ENCODE data around the gene KRT80.

KRT80 gene

DNA sequence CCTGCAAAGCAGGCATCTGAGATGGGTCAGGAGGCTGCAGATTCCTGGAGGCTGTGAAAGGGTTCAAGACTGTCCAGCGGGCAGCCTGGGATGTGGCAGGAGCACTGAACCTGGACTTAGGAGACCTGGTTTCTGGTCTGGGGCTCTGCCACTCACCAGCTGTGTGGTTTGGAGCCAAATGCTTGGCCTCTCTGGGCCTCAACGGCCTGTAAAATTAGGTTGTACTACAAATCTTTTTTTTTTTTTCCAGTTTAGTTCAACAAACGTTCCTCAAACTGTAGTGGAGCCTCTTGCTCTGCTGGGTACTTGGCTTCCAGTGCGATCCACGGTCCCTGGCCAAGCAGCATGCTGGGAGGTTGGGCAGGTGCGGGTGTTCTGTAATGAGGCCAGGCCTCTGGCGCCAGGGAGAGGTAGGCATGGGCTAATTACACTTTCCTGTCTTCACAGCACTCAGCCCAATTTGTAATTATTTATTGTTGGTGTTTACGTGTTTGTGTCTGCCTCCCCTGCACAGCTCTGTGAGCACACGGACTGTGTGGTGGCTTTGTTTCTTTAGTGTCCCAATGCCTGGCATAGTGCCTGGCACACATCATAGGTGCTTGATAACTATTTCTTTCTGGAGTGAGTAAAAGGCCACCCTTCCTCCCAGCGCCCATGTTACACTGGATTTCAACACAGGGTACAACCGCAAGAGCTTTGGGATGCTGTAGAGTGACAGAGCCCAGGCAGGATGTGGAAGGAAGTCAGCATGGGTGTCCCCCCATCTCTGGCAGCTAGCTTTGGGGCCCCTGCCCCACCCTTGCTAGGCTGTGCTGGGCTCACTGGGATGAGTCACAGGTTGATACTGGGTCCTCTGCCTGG is 5.8 kb upstream of the KRT80 start:
- DNase-seq = no peak

DNA sequence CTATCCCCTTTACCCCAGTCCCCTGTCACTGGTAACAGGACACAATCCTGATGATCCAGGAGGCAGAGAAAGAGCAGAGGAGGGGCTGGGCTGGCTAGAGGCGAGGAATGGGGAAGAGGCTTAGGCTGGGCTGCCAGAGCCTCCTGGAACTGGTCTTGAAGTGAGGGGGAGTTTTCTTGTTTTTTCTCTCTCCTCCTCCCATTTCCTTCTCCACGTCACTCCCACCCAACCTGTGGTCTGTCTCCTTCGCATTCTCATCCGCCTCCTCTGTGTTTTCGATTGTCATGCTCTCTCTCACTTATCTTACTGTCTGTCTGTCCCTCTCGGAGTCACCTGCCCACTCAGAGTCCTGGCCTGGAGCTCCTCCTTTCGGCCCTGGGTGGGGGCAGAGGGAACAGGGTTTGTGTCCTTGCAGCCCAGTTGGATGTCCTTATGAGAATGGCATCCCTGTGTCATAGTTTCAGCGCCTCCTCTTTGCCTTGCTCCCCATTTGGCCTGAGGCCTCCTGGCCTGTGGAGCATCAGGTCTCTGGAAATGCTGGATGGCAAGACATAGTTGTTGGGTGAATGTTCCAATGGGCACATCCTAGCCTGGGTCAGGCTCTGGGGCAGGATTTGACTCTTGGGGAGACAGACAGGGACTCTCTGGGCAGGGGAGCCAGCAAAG is 3.4 kb upstream of the KRT80 start:
- no peak for DNase-seq

DNA sequence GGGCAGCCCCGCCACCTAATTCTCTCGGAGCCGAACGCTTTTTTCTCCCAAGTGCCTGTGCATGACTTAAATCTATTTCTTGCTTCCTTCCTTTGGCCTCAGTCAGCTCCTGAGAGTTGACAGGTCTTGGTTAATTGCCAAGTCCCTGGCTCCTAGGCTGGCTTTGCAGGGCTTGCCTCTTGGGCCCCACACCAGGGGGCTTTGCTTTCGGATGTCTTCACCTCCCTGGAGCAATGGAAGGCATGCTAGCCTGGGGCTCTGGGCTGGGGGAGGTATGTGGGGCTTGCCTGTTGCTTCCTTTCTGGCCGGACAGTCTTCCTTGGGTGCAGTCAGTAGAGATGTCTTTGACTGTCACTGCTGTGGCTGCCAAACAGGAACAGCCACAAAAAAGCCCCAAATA is 2.2 kb upstream of the KRT80 start:
- no peak for DNase-seq

DNA sequence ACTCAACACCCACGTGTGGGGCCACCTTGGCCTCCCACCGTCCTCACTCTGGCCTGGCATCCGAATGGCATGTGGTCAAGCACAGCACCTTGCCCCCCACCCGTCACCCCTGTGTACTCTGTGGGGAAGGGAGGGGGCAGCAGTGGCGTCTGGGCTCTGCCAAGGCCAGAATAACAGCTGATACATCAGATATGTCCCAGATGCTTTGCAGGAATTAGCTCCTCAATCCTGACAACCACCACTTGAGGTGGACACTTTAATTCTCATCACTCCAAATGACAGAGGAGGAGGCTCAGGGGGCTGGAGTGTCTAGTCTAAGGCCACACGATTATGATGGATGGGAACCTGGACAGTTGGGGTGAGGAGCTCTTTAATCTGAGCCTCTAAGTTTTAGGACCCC is 1.7 kb upstream of the KRT80 start:
- DNase-seq = no peak

DNA sequence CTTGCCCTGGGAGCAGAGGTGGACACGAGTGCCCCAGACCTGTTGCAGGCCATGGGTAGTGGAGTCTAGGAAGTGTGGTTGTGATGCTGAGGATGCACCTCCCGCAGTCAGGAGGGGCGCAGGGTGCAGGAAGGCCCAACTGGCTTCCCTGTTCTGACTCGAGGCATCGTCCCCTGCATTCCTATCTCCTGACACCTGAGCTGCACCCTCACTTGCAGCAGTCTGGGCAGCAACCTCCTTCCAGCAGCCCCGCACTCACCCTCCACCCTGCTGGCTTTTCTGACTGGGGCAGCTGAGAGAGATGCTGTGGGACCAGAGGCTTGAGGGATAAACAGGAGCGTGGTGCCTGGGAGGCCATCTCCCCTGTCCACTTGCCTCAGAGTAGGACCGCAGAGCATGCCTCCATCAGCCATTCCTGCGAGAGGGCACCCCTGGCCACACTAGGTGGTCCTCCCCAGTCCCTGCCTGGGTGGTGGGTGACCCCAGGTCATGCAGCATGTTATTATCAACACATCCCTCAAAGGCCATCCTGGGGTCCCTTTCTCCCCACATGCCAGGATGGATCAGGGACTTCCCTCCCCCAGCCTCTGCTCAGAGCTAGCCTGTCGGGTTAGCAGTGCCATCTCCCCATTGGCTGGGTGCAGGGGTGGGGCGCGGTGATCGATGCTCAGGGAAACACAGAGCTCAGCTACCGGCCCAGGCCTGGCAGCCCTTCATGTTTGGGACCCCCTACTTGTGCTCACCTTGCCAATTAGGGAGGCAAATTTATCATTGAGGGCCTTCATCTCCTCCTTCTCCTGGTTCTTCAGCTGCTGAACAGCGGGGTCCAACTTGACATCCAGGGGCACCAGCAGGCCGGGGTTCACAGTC is 719 bp downstream of the KRT80 start:
- no peak for DNase-seq

DNA sequence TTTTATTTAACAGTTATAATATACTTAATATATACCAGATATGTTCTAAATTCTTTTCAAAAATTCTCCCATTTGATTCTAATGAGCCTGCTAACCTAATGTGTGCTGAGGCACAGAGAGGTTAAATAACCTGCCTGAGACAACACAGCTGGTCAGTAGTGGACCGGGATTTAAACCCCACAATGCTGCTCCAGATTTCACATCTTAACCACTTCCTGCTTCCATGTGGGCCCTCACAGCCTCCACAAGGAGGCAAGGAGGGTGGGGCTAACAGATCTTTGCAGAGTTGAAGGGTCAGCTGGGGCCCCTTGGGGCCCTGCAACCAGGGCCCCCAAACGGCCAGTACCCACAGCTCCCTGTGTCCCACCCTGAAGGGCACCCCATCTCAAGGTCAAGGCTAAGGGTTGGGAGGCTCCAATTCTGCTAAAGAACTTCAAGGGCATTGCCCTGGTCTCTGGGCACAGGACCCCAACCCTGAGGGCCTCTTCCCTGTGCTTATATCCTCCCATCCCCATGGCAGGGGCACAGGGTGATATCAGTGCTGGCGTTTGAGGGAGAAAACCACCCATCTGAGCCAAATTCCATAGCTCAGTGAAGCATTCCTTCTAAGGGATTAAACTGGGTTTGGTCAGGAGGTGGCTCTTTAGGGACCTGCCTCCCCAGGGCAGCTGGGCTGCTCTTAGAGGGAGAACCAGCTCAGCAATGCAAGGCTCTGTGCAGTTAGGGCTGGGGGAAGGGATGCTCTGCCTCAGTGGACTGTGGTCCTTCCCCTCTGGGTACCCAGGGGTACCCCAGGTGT is 2.2 kb downstream of the KRT80 start:
- DNase-seq = no peak

DNA sequence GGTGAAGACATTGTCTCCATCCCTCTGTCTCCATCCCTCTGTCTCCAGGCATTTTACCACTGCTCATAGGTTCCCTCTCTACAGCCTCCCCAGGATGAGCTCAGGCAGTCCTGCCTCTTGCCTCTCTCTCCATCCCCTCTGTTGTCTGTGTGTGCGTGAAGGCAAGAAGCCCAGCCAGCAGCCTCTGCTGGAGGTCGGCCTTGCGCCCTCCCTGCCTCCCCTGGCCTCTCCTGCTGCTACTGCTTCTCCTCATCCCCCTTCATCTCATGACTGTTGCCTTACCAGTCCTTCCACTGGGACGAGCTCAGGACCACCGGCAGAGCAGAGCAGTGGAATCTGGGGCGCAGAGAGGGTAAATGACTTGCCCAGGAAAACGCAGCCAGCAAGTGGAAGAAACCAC is 3.2 kb downstream of the KRT80 start:
- no peak for DNase-seq

DNA sequence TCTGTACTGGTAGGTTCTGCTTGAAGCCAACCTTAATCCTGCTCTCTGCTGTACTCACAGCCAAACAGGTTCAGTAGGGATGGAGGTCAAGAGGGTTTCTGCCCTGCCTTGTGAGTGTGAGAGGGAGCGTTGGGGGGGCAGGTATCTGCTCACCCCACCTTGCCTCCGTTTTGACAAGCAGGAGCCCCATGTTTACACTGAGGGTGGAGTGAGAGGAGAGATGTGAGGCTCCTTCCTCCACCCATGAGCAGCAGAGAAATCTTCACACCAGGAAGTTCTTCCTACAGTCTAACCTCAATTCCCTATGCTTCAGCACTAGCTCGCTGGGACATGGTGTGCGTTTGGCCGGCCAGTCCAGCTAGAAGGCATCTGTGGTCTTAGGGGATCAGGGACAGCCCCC is 4.2 kb downstream of the KRT80 start:
- DNase-seq = no peak

DNA sequence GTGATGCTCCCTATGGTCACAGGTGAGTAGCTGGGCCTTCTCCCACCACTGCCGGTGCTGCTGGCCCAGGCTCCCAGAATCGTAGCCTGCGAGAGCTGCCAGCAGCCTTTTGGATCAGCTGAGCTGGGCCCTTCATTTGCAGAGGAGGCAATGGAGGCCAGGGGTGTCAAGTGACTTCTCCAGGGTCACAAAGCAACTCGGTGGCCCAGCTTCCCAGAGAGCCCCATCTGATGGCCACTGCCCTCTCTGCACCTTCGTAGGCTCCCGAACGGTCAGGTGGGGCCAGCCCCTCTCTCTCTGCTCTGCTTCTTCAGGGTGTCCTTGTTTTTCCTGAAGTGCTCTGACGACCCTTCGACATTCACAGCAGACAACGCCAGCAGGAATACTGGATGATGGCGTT is 4.6 kb downstream of the KRT80 start:
- DNase-seq = no peak

DNA sequence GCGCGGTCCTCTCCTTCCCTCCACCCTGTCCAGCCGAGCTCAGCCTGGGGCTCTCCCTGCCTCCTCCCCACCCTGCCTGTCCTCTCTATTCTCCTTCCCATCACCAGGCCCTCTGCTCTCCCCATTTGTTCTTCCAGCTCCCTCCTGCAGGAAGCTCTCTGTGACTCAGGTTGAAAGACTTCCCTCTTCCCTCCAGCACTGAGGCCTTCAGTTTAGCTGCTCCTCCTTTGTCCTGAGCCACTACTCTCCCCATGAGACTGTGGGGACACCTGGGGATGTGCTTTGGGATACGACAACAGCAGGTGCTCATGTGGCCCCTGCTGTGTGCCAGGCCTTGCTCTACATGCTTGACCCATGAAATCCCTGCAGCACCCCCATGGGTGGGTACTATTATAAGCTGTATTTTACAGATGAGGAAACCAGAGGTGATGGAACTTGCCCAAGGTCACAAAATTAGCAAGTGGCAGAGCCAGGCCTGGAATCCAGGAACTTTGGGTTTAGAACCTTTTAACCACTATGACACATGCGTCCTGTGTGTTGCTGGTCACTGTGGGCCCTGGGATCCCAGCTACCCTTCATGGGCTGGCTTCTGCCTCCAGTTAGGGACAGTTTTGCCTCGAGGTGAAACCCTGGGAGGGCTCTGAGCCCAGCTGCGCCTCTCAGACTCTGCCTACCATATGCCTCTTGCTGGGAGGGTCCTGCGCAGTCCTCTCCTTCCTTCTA is 5.5 kb downstream of the KRT80 start:
- no peak for DNase-seq

DNA sequence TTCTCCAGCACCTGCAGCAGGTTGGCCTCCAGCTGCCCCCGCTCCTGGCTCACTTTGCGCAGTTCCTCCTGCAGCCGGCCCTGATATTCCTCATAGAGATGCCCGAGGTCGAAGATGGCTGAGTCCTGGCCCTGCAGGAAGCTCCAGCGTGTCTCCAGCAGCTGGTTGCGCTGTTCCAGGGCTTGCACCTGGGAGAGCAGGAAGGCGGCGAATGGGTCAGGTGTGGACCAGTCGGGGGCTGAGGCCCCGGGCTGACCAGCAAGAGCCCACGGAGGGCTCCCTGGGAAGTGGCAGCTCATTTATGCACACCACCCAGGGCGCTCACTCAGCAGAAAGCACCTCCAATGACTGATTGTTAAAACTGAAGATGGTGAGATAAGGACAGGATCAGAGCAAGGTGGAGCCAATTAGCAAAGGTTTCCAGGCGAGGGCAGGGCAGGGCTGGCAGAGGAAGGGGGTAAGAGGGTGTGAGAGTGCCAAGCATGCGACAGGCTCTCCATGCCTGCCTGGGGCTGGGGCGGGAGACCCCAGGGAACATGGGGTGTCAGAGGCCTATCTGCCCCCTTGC is 6.3 kb downstream of the KRT80 start:
- no peak for DNase-seq

DNA sequence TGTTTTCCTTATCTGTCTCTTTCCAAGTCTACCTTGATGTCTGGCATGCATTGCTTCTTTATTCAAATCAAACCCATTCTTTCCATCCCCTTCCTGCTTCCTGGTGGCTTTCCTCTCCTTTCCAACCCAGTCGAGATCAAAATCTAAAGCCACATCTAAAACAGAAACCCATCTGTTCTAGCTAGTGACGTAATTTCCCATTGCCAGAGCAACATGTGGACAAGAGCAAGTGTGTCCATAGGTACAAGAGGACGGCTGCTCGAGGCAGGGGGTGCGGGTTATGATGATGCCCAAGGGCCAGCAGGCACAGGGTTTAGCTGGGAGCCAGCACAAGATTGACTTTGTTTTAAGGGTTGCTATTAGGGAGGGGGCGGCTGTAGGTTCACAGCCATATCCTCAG is 7.0 kb downstream of the KRT80 start:
- DNase-seq = no peak

DNA sequence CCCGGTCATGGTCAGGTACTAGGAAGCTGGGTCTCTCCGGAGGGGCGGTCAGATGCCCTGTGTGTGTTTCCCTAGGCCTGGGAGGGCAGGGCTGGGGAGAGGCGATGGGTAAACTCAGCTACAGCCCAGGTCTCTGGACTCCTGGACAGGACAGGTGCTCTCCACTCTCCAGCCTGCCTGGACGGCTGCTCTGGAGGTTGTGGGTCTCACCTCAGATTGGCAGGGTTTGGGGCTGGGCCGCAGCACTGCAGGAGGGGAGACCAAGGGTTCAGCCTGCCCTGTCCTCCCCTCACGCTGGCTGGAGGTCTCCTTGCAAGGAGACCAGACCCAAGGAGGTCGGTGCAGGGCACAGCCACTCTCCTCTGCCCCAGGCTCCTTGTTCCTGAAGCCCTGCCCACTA is 7.8 kb downstream of the KRT80 start:
- no peak for DNase-seq

DNA sequence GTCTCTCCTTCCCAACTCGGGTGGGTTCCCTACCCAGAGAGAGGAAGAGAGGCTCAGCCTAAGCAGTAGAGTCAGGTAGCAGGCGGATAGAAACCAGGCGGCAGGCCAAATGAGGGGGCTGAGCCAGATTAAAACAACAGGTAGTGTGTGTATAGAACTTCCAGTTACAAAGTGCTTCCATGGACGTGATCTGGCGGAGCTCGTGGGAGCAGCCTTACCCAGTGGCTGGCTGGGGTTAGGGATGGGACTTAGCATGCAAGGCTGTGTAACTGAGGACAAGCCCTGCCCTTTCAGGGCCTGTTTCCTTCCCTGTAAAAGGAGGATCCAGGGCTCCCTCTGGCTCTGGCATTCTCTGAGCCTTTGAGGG is 8.3 kb downstream of the KRT80 start:
- no peak for DNase-seq

DNA sequence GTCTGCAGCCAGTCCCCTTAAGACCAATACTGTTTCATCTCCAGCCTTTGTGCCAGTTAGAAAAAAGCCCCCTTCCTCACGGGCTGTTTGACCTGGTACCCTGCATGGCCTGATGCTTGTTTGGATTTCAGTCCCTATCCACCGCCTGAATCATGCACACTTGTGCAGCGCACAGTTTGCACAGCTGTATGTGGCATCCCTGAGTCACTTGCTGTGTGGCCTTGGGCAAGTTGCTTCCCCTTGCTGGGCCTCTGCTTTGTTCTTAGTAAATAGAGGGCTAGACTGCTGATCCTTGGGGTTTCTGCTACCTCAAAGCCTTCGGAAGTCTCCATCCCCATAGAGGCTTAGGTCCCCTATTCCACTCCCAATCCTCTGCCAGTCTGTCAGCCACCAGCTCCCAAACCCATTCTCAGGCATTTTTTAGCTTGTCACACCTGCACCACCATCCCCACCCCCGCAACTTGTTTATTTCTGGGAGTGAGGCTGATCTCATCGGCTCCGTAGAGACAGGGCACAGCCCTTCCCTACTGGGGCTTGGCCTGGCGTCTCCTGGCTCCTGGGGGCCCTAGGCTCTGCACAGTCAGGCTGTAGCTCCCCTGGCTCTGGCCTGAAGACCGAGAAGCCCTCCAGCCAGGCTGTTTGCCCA is 8.8 kb downstream of the KRT80 start:
- no peak for DNase-seq

DNA sequence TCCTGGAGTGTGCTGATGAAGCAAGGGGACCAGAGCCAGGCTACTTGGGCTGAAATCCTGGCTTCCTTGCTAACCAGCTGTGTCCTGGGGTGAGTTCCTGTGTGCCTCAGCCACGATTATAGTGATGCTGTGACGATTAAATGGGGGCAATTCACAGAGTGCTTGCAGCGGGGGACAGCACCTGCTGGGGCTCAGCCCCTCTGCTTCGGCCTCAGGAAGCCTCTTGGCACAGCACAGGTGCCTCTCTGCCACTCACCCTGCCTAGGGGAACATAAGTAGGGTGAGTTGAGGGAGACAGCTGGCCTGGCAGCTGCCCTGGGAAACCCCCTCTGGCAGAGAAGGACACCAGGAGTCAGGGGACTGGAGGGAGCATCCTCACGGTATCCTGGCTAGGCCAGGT is 9.4 kb downstream of the KRT80 start:
- no peak for DNase-seq

DNA sequence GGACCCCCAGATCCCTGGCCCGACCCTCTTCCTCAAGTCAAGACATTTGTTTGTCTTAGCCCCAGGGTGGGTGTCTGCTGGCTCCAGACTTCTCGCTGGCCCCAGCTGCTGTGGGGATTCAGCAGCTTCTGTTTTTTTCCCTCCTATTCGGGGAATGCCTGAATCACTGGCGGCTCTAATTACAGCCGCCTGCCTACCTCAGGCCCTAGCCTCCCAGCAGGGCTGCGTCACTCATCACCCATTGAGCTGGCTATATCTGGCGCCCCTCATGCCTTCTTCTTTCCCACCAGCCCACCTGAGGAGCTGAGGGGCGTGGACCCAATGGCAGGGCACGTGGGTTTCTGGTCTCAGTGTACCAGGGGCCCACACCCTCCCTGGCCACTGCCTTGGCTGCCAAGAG is 10.1 kb downstream of the KRT80 start:
- no peak for DNase-seq

DNA sequence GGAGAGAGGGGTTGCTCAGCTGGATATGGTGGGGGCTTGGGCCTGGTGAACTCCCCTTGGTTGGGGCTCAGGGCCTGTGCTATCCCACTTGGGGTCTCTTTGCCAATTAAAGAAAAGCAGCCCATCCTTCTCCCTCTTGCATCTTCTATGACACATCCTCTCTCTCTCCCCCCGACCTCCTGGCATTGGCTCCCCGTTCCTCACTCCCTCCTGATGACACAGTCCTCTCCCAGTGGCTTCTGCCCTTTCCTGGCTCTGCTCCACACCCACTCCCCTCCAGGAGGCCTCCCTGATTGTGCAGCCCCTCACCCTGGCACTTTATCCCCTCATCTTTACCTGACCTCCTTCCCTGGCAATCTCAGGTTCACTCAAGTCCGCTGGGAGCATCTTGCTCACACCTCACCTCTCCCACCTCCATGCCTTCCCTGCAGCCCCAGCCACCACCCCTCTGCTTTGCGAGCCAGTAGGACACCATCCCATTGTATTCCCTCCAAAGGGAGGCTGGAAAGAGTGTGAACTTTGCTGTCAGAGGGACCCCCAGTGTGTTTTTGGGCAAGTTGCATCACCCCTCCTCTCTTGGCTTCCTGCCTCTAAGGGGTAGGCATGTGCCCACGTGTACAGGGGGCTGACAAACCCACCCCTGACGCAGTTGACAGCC is 10.7 kb downstream of the KRT80 start:
- DNase-seq = no peak

DNA sequence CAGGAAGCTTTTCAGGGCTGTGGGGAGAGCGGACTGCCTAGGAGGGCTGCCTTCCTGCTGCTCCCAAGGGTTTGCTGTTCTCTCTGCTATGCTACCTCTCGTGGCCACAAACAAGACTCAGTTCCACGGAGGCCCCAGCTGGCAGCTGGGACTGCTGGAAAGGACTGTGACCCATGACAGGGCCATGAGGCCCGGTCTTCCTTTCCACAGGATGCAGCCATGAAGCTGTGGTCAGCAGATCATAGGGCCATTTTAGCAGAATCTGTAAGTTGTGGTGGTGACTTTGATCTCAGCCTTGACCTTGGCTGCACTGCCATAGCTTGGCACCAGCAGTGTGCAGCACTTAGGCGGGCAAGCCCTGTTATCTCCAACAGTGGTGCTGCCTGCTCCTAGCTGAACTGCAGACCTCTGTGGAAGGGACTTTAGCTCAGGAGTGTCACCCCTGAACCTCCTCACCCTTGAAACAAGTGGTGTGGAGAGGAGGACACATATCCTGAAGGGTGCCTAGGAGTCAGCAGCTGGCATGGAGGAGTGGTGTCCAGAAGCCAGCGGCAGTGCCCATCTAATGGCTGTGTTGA is 12.3 kb downstream of the KRT80 start:
- no peak for DNase-seq

DNA sequence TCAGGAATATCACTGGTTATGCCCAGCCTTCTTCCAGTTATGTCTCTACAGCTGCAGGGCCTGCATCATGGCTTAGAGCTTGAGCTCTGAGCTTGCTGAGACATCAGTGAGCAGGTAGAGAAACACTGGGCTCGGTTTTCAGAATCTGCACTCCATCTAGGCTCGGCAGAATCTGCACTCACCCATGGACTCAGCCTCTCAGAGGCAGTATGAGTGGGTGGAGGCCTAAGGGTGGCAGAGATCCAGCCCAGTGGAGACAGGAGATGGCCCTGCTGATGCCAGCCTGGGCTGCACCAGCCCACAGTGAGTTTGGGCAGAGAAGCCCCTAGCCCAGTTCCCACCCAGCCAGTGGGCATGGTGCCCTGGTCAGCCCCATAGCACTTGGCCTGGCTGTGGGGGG is 12.8 kb downstream of the KRT80 start:
- DNase-seq = no peak

Measured in left hindlimb (tissue), 1 donor.